Measurements from ENCODE around the gene PRTN3. TPM values are rescaled to one million over a fixed set of nuclear protein-coding genes. Genes with fewer than 3 reads are reported as not detected.

The PRTN3 gene, protein sequence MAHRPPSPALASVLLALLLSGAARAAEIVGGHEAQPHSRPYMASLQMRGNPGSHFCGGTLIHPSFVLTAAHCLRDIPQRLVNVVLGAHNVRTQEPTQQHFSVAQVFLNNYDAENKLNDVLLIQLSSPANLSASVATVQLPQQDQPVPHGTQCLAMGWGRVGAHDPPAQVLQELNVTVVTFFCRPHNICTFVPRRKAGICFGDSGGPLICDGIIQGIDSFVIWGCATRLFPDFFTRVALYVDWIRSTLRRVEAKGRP
- 1 to 10 TPM in 9 of 10 donors, under 1 TPM in 1; 0.89 to 6.4 (median 2.2) TPM for polyA plus RNA-seq (ENCODE audit: insufficient read length in 10 of 10)
- long read RNA-seq, donor 1, partial matches to known transcripts = 0 of 2 reads
- long read RNA-seq, donor 1, other reads (novel, unspliced or antisense) = 0 of 2 reads
- long read RNA-seq, donor 2 = 0 reads
- long read RNA-seq, donor 3 = 0 reads
- long read RNA-seq, donor 4, partial matches to known transcripts = 0 of 1 reads
- long read RNA-seq, donor 4, other reads (novel, unspliced or antisense) = 0 of 1 reads
- long read RNA-seq, donor 5, partial matches to known transcripts = 0 of 5 reads
- long read RNA-seq, donor 5, other reads (novel, unspliced or antisense) = 0 of 5 reads
- long read RNA-seq, donor 6, partial matches to known transcripts = 0 of 1 reads
- long read RNA-seq, donor 6, other reads (novel, unspliced or antisense) = 0 of 1 reads
- long read RNA-seq, donor 7, partial matches to known transcripts = 0 of 2 reads
- long read RNA-seq, donor 7, other reads (novel, unspliced or antisense) = 0 of 2 reads
- long read RNA-seq, donor 8 = 0 reads
- long read RNA-seq, donor 9, partial matches to known transcripts = 0 of 1 reads
- long read RNA-seq, donor 9, other reads (novel, unspliced or antisense) = 0 of 1 reads

DNA sequence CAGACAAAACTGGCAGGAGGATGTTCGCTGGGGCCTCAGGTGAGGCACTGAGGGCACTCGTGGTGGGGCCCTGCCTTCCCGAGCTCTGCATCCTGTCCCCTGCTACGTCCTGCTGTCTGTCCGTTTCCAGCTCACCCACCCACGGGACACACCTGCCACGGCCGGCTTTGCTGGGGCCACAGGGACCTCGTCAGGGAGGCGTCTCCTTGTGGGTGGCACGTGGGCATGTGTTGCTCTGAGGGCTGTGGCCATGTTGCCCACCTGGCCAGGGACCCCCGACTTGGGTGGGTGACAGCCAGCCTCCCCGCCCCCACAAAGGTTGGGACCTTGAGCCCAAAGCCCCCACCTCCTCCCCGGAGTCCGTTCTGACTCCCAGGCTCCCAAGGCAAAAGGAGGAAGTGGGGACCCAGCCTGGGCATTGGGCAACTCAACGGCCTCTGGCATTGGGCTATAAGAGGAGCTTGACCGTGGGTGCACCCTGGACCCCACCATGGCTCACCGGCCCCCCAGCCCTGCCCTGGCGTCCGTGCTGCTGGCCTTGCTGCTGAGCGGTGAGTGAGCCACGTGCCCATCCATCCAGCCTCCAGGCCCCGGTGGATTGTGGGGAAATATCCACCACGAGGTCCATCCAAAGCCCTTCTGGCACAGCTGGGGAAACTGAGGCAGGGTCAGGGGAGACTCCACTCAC lies at the start of gene PRTN3:
PRTN3 (plus strand) TSS at position 481 of the 688 bp plus-strand sequence; CDS start at position 491, 10 bp downstream.
- no peak for DNase-seq

GRCh38 chr19:791007-791566 lies 49.7 kb upstream of the PRTN3 start:
- DNase-seq = peak in 1 of 3 donors; percentile 24

- DNase-seq = no peak
Measured at GRCh38 chr19:791567-792305, 49.1 kb upstream of the PRTN3 start.

- DNase-seq = peak in 1 of 3 donors; percentile 16
Measured at GRCh38 chr19:792306-792885, 48.4 kb upstream of the PRTN3 start.

DNA sequence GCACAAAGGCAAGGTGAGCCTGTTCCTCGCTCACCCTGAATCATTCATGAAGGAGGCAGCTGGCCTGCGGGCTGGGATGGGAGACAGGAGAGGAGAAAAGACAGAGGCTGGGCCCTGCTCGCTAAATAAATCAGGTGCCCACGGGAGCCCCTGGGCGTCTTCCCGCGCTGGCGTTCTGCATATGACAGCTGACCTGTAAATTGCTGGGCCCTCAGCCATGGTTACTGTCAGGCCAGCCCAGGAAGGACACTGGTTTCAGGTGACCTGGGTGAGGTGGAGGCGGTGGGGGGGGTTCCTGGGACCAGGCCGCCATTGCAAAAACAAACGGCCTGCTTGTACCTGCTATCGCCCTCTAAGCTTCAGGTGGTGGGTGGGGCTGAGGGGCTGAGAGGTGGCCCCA lies 47.0 kb upstream of the PRTN3 start:
- peak in 1 of 3 donors; percentile 11 for DNase-seq

DNA sequence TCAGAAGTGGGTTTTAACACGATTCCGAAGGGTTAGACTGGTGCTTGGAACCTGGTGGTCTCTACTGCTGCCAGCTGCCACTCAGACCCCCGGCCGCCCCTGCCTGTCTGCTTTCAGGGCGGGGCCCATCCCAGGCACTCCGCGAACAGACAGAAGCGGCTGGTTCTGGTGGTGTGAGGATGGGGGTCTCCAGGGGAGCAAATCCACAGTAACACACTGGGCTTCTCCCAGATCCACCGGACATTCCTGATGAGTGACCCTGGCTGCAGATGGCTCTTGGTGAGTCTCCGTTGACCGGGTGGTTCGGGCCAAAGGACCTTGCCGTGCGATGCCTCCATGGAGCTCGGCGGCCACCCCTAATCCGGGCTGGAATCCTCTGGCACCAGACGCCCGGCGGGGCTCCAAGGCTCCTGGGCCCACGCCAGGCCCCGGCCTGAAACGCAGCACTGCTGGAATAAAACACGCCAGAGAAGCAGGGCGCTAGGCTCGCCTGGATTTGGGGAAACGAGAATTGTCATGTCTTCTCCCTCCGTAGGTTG lies 45.7 kb upstream of the PRTN3 start:
- peak in 1 of 3 donors; percentile 72 for DNase-seq

GRCh38 chr19:795691-796581 lies 44.9 kb upstream of the PRTN3 start:
- no peak for DNase-seq

- DNase-seq = peak; percentile 100
Measured at GRCh38 chr19:796692-797527, 43.9 kb upstream of the PRTN3 start, which contains the start of gene PTBP1. TSS of gene PTBP1 (plus strand) at chr19:797452. CDS start at chr19:797498, 46 bp downstream.

GRCh38 chr19:797528-798414 lies 43.0 kb upstream of the PRTN3 start:
- peak; percentile 93 to 95 (median 95) for DNase-seq

DNA sequence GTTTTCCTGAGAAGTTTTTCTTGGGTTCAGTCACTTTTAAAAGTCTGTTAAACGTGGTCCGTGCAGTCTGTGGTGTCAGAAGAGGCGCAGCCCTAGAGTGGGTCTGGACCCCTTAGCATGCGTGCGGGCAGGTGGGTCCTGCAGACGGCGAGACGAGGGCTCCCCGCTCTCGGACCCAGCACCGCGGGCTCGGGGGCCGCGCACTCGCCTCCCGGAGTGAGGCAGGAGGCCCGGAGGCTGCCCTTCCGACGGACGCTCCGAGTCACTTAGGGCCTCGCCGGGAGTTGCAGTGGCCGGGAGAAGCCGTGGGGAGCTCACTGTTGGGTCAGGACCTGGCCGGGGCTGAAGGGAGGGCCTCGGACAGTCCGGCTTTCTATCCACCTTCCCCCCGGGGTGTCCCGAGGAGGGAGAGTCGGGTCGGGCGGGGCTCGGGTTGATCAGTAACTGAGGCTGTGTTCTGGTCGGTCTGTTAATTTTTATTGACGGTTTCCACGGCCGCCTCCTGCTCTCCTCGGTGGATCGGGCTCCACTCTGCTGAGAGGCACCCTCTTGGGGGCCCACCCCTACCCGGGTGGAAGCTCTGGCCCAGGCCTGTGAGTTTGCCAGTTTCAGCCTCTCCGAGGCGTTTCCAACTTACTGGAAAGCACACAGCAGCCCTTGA lies 42.3 kb upstream of the PRTN3 start:
- DNase-seq = peak in 1 of 3 donors; percentile 67

DNA sequence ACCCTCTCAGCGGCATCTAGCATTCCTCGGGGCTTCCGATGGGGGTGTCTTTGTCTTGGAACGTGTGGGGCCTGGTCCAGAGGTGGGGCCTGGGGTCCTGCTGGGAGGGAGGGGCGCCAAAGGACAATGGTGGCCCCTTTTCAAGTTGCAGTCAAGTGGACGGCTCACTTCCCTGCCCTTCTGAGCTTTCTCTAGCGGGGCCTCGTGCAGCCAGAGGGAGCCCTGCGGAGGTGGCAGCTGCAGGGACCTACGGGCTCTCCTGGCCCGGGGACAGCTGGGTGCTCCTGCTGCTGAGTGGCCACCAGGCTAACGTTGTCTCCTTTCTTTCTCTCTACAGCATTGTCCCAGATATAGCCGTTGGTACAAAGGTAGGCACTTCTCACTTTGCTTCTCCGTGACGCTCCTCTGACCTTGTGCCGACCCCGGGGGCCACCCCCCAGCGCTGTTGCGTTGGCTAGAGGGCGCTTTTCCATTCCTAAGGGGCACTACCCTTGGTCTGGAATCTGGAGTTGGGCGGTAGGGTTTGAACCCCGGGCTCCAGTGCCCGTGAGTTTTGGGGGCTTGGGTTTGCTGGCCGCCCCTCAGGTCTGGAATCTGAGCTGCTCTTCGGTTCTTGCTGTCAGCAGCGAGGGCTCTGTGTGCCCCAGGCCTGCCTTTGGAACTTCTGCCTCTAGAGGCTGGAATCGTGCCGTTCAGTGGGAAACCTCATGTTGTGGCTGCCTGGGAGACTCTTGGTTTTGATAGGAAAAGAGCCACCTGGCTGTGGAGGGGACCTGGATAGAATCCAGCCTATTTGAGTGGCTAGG lies 41.5 kb upstream of the PRTN3 start:
- peak in 1 of 3 donors; percentile 62 for DNase-seq

GRCh38 chr19:800360-801029 lies 40.3 kb upstream of the PRTN3 start:
- DNase-seq = no peak

GRCh38 chr19:801030-801860 lies 39.6 kb upstream of the PRTN3 start:
- peak in 1 of 3 donors; percentile 51 for DNase-seq
